GM13976 (cell line): ENCODE measurements around the gene VCAN.

Experiments used
- DNase-seq: peaks from one replicate; pipeline ENCODE4 v3.0.0; 2012; ENCODE audit warnings: low spot score
- CTCF ChIP-seq: IDR thresholded peaks from 2 replicates; pipeline ENCODE4 v1.5.1; 2012; ENCODE audit warnings: borderline replicate concordance, mild to moderate bottlenecking; ENCODE audit not compliant: insufficient read depth; ENCODE audit errors: extremely low read depth, missing control alignments, control extremely low read depth
- in situ Hi-C: fragments of 300-500 bp; cut with MboI; formaldehyde crosslinking; loops from one replicate; pipeline ENCODE4 v1.12.0; 2022; ENCODE audit warnings: low sequenced_read_pairs, mixed read lengths, inconsistent platforms; ENCODE audit not compliant: unreplicated experiment

VCAN gene

GRCh38 chr5:83524345-83524744, 52.8 kb downstream of the VCAN start:
- DNase-seq, result no peak
- in situ Hi-C loops, result no loop called here
- TF ChIP-seq CTCF, result no peak

- no peak for DNase-seq
- no peak for TF ChIP-seq CTCF
- in situ Hi-C loops, result no loop called here
These were observed 53.4 kb downstream of the VCAN start for GRCh38 chr5:83524991-83525390.

GRCh38 chr5:83526289-83526688, 54.7 kb downstream of the VCAN start:
- TF ChIP-seq CTCF, result no peak
- in situ Hi-C loops, result no loop called here
- no peak for DNase-seq

GRCh38 chr5:83527221-83527620, 55.7 kb downstream of the VCAN start:
- in situ Hi-C loops, result no loop called here
- no peak for TF ChIP-seq CTCF
- DNase-seq, result no peak

GRCh38 chr5:83527722-83528438, 56.3 kb downstream of the VCAN start:
- TF ChIP-seq CTCF, result no peak
- DNase-seq, result no peak
- in situ Hi-C loops, result no loop called here

- DNase-seq, result no peak
- in situ Hi-C loops, result no loop called here
- TF ChIP-seq CTCF, result no peak
These were observed 56.9 kb downstream of the VCAN start for GRCh38 chr5:83528439-83528769.
